Hematopoietic multipotent progenitor cell treated with erythropoietin and hydrocortisone succinate and interleukin-3 and kit ligand, for 17 days (in vitro differentiated cells): Measurements from ENCODE around the gene MCM3AP.
"Not testable (repeated sequence)": the region's sequence is repeated elsewhere in the genome, so short reads cannot be mapped to it uniquely, and the experiment has no call there.

ENCODE experiments used
- DNase-seq: peaks from one replicate; pipeline ENCODE4 v3.0.0-alpha.2; 2015; ENCODE audit warnings: low spot score

MCM3AP gene

GRCh38 chr21:46311568-46311967 is 26.2 kb upstream of the MCM3AP start:
- DNase-seq: no peak

DNA sequence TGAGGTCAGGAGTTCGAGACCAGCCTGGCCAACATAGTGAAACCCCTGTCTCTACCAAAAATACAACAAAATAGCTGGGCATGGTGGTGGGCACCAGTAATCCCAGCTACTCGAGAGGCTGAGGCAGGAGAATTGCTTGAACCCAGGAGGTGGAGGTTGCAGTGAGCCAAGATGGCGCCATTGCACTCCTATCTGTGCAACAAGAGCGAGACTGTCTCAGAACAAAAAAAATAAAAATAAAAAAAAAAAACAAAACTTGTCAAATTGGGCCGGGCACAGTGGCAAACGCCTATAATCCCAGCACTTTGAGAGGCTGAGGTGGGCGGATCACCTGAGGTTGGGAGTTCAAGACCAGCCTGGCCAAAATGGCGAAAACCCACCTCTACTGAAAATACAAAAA is 24.8 kb upstream of the MCM3AP start:
- not testable (repeated sequence) for DNase-seq

- no peak for DNase-seq
Observed at GRCh38 chr21:46308431-46308830, 23.0 kb upstream of the MCM3AP start.

DNA sequence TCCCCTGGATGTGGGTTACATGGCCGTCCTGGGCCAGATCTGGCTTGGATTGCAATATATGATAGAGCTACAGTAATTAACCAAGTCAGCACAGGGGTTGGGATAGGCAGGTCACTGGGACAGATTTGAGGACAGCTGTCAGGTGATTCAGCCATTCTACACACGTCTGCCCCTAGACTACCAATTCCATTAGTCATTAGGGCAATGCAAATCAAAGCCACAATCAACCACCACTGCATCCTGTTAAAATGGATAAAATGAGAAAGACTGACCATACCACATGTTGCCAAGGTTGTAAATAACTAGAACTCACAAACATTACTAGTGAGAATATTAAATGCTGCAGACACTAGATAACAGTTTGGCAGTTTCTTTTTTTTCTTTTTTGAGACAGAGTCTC is 22.2 kb upstream of the MCM3AP start:
- DNase-seq: peak; percentile 67

- DNase-seq: peak; percentile 77
Observed at GRCh38 chr21:46304955-46305354, 19.5 kb upstream of the MCM3AP start.

DNA sequence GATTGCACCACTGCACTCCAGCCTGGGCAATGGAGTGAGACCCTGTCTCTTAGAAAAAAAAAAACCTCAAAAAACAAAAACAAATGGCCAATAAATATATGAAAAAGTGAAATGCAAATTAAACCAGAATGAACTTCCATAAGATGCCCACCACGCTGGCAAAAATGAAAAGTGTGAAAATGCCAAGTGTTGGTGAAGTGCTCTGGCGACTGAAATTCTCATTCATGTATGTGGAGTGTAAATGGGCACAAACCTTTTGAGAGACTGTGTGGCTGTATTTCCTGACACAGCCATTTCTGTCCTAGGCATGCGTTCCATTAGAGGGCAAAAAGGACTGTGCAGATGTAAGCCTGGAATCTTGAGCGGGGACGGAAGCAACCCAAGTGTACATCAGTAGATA is 19.0 kb upstream of the MCM3AP start:
- DNase-seq: no peak

- no peak for DNase-seq
Observed at GRCh38 chr21:46301759-46302158, 16.3 kb upstream of the MCM3AP start.

- no peak for DNase-seq
Observed at GRCh38 chr21:46299167-46299566, 13.8 kb upstream of the MCM3AP start.

DNA sequence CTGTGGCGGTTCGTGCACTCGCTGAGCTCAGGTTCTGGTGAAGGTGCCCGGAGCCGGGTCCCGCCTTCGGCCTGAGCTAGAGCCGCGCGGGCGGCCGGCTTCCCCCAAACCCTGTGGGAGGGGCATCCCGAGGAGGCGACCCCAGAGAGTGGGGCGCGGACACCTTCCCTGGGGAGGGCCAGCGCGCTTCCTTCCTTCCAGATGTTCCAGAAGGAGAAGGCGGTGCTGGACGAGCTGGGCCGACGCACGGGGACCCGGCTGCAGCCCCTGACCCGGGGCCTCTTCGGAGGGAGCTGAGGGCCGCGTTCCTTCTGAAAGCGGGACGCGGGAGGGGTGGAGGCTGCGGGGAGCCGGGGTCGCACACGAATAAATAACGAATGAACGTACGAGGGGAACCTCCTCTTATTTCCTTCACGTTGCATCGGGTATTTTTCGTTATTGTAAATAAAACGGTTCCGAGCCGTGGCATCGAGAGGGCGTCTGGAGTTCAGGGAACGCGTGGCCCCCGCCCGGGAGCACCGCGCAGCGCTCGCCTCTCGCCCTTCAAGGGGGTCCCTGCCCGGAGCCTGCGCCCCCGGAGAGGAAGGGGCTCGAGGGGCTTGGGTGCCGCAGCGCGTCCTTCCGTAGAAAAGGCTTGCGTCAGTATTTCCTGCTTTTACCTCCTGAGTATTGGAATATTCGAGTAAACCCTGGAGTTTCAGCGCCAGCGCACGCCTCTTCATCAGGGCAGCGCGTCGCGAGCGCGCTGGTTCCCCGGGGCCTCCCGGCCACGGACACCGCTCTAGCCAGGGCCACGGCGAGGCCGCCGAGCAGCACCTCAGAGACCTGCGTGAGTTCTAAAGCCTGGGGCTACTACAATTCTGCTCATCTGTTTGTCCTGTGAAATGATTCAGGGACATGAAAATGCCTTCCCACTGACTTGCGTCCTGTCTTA is 12.2 kb upstream of the MCM3AP start:
- DNase-seq: no peak

- peak; percentile 67 for DNase-seq
Observed at GRCh38 chr21:46295996-46296752, 10.8 kb upstream of the MCM3AP start.

- DNase-seq: no peak
Observed at GRCh38 chr21:46295177-46295770, 9.9 kb upstream of the MCM3AP start.

- DNase-seq: peak; percentile 56
Observed at GRCh38 chr21:46294647-46295176, 9.3 kb upstream of the MCM3AP start.

DNA sequence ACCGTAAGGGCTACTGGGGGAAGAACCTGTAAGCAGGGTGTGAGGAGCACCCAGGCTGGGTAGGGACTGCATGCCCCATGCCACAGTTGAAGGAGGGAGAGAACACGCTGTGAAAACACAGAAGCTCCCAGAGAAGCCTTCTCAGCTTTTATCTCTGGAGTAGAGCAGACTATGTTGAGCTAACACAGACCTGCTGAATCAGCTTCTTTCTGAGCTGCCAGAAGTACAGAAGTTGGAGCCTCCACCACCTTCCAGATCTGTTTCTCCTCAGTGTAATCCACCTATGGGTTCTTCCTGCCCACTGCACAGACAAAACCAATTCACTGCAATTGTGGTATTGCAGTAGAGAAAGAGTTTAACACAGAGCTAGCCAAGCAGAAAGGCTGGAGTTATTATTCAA is 6.2 kb upstream of the MCM3AP start:
- DNase-seq: no peak

- DNase-seq: no peak
Observed at GRCh38 chr21:46289655-46290179, 4.3 kb upstream of the MCM3AP start.

DNA sequence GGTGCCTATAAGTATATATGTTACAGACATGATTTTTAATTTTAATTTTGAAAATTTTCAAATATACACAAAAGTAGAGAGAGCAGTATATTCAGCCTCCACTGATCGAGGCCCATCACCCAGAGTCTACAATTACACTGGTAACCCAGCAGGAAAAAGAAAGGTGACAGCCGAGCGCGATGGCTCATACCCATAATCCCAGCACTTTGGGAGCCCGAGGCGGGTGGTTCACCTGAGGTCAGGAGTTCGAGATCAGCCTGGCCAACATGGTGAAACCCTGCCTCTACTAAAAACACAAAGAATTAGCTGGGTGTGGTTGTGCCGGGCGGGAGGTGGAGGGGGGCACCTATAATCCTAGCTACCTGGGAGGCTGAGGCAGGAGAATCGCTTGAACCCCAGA is 2.1 kb upstream of the MCM3AP start:
- no peak for DNase-seq

DNA sequence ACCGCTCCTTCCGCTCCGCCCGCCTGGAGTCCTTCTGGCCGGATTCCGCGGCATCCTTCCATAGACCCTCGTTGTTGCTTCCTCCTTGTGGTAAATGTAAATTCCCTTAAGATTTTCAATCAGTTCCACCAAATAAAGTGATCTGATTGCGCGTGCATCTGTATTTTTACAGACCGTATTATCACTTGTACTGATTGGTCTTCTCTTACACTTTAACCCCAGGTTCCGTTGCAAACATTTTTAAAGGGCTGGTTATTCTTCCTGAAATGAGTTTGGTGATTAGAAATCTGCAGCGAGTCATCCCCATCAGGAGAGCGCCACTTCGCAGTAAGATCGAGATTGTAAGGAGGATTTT is 1.2 kb upstream of the MCM3AP start:
- DNase-seq: peak; percentile 32

DNA sequence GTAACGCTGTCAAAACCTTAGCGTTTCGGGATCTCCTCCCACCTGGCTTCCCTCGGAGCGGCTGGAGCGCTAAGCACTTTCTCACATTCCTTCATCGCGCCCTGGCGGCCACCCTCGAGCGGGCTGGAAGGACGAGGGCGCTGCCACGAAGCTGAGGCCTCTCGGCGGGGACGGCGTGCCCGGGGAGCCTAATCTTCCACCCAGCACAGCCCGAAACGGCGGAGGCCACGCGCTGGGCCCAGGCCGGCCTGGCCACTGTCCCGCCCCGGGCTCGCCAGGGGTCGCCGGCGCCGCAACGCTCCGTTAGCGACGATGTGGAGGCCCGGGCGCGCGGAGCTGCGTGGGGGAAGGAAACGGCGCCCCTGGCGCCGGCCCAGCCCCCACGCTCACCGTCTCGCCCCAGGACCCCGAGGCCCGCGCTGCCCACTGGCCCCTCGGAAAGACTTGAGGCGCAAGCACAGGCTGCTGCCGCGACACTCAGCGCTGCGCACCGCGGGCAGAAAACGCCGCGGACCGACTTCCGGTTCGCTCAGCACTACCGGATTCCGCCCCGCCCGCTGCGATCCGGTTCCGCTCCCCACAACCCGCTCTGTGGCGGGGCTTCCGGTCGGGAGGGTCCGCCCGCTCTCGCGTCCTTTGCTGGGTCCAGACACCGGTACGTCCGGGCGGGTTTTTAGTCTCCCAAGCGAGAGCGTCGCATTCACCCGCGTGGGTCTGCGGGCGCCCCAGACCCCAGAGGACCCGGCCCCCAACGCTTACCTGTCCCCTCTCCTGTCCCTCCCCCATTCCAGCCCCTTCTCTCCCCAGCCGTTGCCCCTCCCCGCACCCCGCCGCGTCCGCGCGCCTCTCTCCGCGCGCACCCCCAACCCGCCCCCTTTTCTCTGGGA is 593 bp upstream of the MCM3AP start, which contains the start of gene YBEY:
Gene YBEY (plus strand): TSS at position 582 of the 887 bp plus-strand sequence. CDS start 572 bp downstream, outside the sequence.
- DNase-seq: peak; percentile 80

DNA sequence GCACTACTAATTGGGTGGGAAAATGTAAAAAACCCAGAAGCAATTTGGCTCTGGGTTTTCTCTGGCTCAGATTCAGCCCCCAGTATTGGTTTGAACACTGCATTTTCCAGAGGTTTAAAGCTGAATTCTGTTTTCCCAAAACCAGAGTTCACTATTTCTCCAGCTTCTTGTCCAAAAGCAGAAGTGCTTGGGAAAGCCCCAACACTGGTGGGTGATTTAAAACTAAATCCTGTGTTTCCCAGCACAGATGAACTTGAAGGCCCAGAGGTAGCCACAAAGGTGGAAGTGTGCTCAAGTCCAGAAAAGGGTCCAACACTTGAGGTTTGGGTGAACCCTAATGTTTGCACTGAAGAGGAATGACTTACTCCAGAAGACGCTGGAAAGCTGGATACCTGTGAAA is 678 bp downstream of the MCM3AP start:
- DNase-seq: no peak

DNA sequence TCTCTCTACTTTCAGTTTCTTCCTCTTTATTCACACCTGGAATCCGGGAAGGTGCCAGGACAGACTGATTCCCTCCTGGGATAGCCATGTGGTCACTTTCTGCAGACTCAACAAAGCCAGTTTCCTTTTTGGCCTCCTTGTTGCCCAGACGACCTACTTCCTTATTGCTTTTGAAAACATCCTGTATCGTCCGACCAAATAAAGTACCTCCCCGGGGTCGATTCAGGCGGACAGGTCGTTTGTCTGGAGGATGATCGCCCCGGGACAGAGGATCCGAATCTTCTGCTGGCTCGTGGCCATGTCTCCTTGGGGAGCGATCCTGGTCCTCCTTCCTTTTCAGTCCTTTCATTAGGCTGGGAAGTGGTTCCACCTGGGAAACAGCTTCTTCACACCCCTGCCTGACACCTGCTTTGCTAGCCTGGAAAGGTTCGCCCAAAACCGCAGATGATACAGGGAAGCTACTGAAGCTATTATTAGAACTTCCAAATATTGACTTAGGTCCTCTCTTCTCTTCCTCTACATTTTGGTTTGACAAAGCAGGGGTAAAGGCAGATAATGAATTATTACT is 1.2 kb downstream of the MCM3AP start:
- DNase-seq: no peak

- DNase-seq: no peak
Observed at GRCh38 chr21:46274797-46275390, 10.5 kb downstream of the MCM3AP start.
